ENCODE results near the gene MYMK.

GRCh38 chr9:133561976-133562554 lies 37.3 kb upstream of the MYMK start:
- no peak for TF ChIP-seq CTCF (conservative IDR thresholded peaks at IDR 0.05; ENCODE audit: low read depth, low read length)
- no peak for TF ChIP-seq BHLHE40 (IDR thresholded peaks at IDR 0.05; ENCODE audit: low read depth, low read length)
